Thoracic aorta (tissue), 2 donors: ENCODE measurements around the gene SLC26A8. TPM values are rescaled to one million over a fixed set of nuclear protein-coding genes. Genes with fewer than 3 reads are reported as not detected.

Source experiments
- ATAC-seq: fragments of 150-250 bp; one replicate; pipeline ENCODE4 v1.8.0; 2017; ENCODE audit warnings: low read depth; ENCODE audit not compliant: insufficient number of reproducible peaks, low FRiP score
- DNase-seq: peaks from one replicate; pipeline ENCODE4 v3.0.0-alpha.2; 2020; ENCODE audit warnings: low spot score
- H3K27ac ChIP-seq, 2 donors: fragments of 200-600 bp; sonication (generic); 1 replicate in 1 of 2; 2 replicates in 1 of 2; pipeline ENCODE4 v1.5.1; 2016; ENCODE audit warnings: mild to moderate bottlenecking in 2 of 2, moderate library complexity in 2 of 2
- H3K27me3 ChIP-seq: fragments of 200-600 bp; sonication (generic); replicated peaks from 2 replicates; pipeline ENCODE4 v1.6.0; 2016; ENCODE audit warnings: mild to moderate bottlenecking; ENCODE audit not compliant: insufficient read depth
- H3K36me3 ChIP-seq: fragments of 200-600 bp; sonication (generic); one replicate; pipeline ENCODE4 v1.5.1; 2016
- H3K4me1 ChIP-seq, 2 donors: fragments of 200-600 bp; sonication (generic); 1 replicate in 1 of 2; 2 replicates in 1 of 2; pipeline versions ENCODE4 v1.5.1 to v1.6.0; 2016; ENCODE audit warnings: low read depth in 2 of 2, mild to moderate bottlenecking in 1 of 2; ENCODE audit not compliant: control insufficient read depth in 1 of 2
- H3K4me3 ChIP-seq: fragments of 200-600 bp; sonication (generic); 2 replicates; pipeline ENCODE4 v1.5.1; 2016; ENCODE audit warnings: mild to moderate bottlenecking
- H3K9me3 ChIP-seq: fragments of 200-600 bp; sonication (generic); 2 replicates; pipeline ENCODE4 v1.5.1; 2016
- total RNA-seq, 2 donors: library from RNA; depleted of rRNA; stranded (reverse); fragments of >200 nt; gene quantifications; one replicate each; pipeline versions ENCODE4 v1.1.0 to v1.2.3, GENCODE V29; 2016
- TF ChIP-seq, protein P1 (sequence below): fragments of 200-600 bp; sonication (generic); IDR thresholded peaks from one replicate; pipeline ENCODE4 v1.5.1; 2019; ENCODE audit warnings: antibody characterized with exemption

Gene SLC26A8
- total RNA-seq, 2 donors from 2014 or later = 0.28 TPM; not detected in 1

DNA sequence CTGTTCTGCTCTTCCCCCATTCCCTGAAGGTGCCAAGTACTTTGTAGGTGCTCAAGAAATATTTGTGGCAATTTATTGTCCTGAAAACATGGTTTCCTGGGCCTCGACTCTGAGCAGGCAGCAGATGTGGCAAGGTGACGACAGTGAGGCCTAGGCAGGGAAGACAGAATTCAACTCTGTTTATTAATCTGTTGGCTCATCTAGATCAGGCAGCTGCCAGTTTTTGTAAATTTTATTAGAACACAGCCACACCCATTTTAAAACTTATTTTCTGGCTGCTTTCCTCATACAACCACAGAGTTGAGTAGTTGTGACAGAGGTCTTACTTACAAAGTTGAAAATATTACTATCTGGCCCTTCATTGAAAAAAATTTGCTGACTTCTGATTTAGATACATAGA is 27.7 kb upstream of the SLC26A8 start:
- TF ChIP-seq, protein P1, sequence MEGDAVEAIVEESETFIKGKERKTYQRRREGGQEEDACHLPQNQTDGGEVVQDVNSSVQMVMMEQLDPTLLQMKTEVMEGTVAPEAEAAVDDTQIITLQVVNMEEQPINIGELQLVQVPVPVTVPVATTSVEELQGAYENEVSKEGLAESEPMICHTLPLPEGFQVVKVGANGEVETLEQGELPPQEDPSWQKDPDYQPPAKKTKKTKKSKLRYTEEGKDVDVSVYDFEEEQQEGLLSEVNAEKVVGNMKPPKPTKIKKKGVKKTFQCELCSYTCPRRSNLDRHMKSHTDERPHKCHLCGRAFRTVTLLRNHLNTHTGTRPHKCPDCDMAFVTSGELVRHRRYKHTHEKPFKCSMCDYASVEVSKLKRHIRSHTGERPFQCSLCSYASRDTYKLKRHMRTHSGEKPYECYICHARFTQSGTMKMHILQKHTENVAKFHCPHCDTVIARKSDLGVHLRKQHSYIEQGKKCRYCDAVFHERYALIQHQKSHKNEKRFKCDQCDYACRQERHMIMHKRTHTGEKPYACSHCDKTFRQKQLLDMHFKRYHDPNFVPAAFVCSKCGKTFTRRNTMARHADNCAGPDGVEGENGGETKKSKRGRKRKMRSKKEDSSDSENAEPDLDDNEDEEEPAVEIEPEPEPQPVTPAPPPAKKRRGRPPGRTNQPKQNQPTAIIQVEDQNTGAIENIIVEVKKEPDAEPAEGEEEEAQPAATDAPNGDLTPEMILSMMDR = no peak
- Histone ChIP-seq H3K9me3 (no peaks in the 10 kb centered on the region), H3K4me1 (peaks cover 13 to 52% of the 10 kb centered on the region in 2 donors), H3K27me3 (no peaks in the 10 kb centered on the region), H3K36me3 (no peaks in the 10 kb centered on the region), H3K4me3 (no peak overlapping the region), H3K27ac (no peak overlapping the region)
- DNase-seq (no peak), ATAC-seq (no peak)

DNA sequence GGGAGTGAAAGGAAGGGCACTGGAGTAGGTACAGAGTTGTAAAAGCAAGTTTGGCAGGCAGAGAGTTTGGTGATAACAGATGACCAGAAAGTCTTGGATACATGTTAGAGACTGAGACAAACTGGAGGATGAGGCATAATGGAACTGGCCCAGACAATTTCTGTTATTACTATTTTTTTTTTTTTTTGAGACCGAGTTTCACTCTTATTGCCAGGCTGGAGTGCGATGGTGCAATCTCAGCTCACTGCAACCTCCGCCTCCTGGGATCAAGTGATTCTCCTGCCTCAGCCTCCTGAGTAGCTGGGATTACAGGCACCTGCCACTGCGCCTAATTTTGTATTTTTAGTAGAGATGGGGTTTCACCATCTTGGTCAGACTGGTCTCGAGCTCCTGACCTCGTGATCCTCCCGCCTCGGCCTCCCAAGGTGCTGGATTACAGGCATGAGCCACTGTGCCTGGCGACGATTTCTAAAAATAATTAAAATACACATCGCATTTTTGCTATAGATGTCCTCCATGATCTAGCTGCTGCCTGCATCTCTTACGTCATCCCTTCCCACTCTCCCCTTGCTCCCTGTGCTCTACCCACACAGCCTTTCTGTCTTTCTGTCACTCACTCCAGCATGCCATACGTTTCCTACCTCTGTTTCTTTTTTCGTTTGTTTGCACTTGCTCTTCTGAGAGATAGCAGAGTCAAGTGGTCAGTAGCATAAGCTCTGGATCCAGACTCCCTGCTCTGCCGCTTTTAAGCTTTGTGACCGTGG is 26.7 kb upstream of the SLC26A8 start:
- Histone ChIP-seq H3K4me1 (peaks cover 17 to 54% of the 10 kb centered on the region in 2 donors), H3K27me3 (no peaks in the 10 kb centered on the region), H3K27ac (no peak overlapping the region), H3K4me3 (no peak overlapping the region), H3K36me3 (no peaks in the 10 kb centered on the region), H3K9me3 (no peaks in the 10 kb centered on the region)
- DNase-seq = no peak
- TF ChIP-seq, protein P1 = no peak
- no peak for ATAC-seq

DNA sequence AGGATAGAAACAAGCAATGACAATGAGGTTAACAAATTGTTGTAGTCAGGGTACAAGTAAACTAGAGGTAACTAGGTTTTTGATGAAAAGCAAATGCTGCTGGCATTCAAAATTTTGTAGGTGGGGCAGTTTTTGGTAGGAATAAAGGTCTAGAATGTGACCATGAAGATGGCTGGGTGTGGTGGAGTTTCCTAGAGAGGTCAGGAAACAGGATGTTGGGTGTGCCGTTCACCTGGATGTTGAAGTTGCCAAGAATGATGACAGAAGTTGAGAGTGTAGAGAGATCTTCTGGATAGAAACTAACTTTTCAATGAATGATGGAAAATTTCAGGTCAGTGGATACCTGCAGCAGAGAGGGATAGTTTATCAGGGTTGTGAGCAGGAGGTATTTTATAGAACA is 25.9 kb upstream of the SLC26A8 start:
- ATAC-seq = no peak

DNA sequence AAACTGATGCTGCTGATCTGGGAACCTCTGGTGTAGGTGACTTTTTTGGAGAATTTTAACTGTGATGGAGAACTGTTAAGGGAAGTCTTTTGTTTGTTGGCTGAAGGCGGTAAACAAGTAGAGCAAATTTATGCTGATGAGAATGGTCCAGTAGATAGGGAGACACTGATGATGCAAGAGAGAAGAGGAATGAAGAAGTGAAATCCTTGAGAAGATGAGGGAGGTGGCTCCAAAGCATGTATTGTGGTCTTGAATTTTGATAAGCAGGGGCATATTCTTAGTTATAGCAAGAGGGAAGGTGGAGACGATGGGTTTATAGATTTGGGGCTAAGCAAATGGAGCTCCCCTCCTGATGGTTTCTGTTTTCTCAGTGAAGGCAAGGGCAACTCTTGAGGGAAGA is 25.1 kb upstream of the SLC26A8 start:
- TF ChIP-seq, protein P1 = no peak
- Histone ChIP-seq H3K36me3 (no peaks in the 10 kb centered on the region), H3K27me3 (no peaks in the 10 kb centered on the region), H3K9me3 (no peaks in the 10 kb centered on the region), H3K27ac (no peak overlapping the region), H3K4me1 (peaks cover 13 to 38% of the 10 kb centered on the region in 2 donors), H3K4me3 (no peak overlapping the region)
- no peak for DNase-seq
- ATAC-seq = no peak

More for the DNA sequence above, 25.9 kb upstream of the SLC26A8 start:
- no peak for DNase-seq
- peaks cover 14 to 45% of the 10 kb centered on the region in 2 donors for H3K4me1 ChIP-seq
- TF ChIP-seq, protein P1 = no peak
- H3K27me3 ChIP-seq = no peaks in the 10 kb centered on the region
- no peaks in the 10 kb centered on the region for H3K9me3 ChIP-seq
- no peak overlapping the region for H3K4me3 ChIP-seq
- no peaks in the 10 kb centered on the region for H3K36me3 ChIP-seq
- no peak overlapping the region for H3K27ac ChIP-seq

DNA sequence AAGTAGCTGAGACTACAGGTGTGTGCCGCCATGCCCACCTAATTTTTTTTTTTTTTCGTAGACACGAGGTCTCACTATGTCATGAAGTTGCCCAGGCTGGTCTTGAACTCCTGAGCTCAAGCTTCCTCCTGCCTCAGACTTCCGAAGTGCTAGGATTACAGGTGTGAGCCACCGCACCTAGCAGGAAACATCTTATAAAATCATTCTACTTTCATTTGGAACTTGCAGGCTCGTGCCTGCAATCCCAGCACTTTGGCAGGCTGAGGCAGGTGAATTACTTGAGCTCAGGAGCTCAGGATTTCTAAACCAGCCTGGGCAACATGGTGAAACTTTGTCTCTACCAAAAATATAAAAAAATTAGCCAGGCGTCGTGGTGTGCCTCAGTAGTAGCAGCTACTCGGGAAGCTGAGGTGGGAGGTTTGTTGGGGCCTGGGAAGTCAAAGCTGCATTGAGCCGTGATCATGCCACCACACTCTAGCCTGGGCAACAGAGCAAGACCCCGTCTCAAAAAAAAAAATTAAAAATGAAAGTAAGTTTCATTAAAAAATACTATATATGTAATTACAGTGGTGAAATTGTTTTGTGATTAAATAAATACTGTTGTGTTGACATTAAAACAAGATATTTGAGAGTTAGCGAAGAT is 18.3 kb upstream of the SLC26A8 start:
- no peaks in the 10 kb centered on the region for H3K27me3 ChIP-seq
- no peak for ATAC-seq
- H3K36me3 ChIP-seq = no peaks in the 10 kb centered on the region
- peaks cover 38 to 43% of the 10 kb centered on the region in 2 donors for H3K4me1 ChIP-seq
- TF ChIP-seq, protein P1 = no peak
- H3K27ac ChIP-seq = no peak overlapping the region
- no peak overlapping the region for H3K4me3 ChIP-seq
- DNase-seq = no peak
- H3K9me3 ChIP-seq = no peaks in the 10 kb centered on the region
